ENCODE results near the gene SLC30A1. TPM values are rescaled to one million over a fixed set of nuclear protein-coding genes. Genes with fewer than 3 reads are reported as not detected.

The SLC30A1 gene
- total and polyA plus RNA-seq, 2 of the 13 experiments (the other 11 are each of a cell fraction or from before 2014, with no cell fraction given), result 5.9 to 24.4 TPM

DNA sequence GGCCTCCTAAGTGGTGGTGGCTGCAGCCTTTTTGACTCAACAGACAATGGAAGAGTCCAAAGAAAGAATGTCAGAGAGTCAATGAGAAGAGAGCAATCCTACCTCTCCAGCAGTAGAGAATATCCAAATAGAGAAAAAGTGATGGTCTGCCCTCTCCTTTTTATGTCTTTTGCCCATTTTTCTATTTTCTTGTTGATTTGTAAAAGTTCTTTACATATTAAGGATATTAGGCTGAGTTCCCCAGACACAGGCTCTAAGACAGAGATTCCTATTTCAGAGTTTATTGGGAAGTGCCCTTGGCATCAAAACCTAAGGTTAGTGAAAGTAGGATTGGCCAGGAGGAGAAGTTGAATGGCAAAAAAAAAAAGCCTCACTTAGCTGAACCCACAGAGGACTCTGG is 20.3 kb upstream of the SLC30A1 start (continued):
- no peak for TF ChIP-seq YEATS4 (CRISPR knock-in tag; IDR thresholded peaks at IDR 0.05; ENCODE audit: borderline replicate concordance)
- TF ChIP-seq SALL2 (CRISPR knock-in tag; IDR thresholded peaks at IDR 0.05), result no peak
- no peak for TF ChIP-seq MTA3 (CRISPR knock-in tag; IDR thresholded peaks at IDR 0.05)
- no peak for TF ChIP-seq ZNF782 (CRISPR knock-in tag; IDR thresholded peaks at IDR 0.05; ENCODE audit: borderline replicate concordance)
- TF ChIP-seq ZBTB43 (CRISPR knock-in tag; conservative IDR thresholded peaks at IDR 0.05), result no peak
- TF ChIP-seq HIVEP1 (CRISPR knock-in tag; IDR thresholded peaks at IDR 0.05), result no peak
- TF ChIP-seq BORCS8-MEF2B (CRISPR knock-in tag; IDR thresholded peaks at IDR 0.05), result no peak
- TF ChIP-seq GZF1 (CRISPR knock-in tag; IDR thresholded peaks at IDR 0.05), result no peak

DNA sequence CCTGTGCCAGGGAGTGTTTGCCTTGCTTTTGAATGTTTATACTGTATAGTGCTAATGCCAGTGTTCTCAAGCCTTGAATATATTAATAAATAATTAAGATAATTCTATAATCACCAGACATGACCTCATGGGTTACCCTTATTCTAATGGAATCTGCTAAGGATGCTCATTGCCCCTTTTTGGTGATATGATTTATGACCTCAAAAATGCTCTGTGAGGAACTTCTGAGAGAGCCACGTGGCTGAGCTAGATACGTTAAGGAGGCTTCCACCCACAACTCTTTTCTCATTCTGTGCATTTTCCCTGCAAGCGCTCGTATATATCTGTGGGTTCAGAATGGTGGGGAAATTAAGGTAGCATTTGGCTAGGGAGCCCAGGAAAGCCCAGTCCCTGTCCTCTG is 19.6 kb upstream of the SLC30A1 start:
- Histone ChIP-seq H2AFZ (ENCODE audit: low read length) (no peak overlapping the region), H3K79me2 (ENCODE audit: insufficient read depth, low read length) (peaks cover 2% of the 10 kb centered on the region), H3K36me3 (replicated peaks in 1 of 2; ENCODE audit: control insufficient read depth in 1 of 2, insufficient read depth in 2 of 2, low read length in 2 of 2) (no peaks in the 10 kb centered on the region), H4K20me1 (ENCODE audit: insufficient read depth, low read length) (no peaks in the 10 kb centered on the region), H3K4me2 (ENCODE audit: low read depth, low read length) (no peak overlapping the region), H3K27ac (ENCODE audit: extremely low read length, insufficient read depth, low read length) (no peak overlapping the region), H3K27me3 (ENCODE audit: control insufficient read depth in 1 of 2, insufficient read depth in 2 of 2, low read length in 2 of 2) (no peaks in the 10 kb centered on the region), H3K9me3 (ENCODE audit: low read length) (no peaks in the 10 kb centered on the region), H3K9ac (ENCODE audit: insufficient read depth, low read depth, low read length) (no peak overlapping the region), H3K4me3 (replicated peaks in 1 of 3; ENCODE audit: insufficient read depth in 1 of 3, low read depth in 2 of 3, low read length in 3 of 3) (no peak overlapping the region), H3K4me1 (ENCODE audit: insufficient read depth, low read length) (peaks cover 44% of the 10 kb centered on the region)
- DNase-seq (ENCODE audit: low spot score) (no peak), ATAC-seq (no peak), FAIRE-seq (no peak)
- 84% methylated on average over 4 of the region's 4 CpGs for WGBS (ENCODE audit: low lambda C conversion rate)
- in situ Hi-C loops (cut with HindIII; ENCODE audit: extremely low pct_ligation_motif_present, low pct_unique_long_range_greater_than_20kb), result no loop called here
- TF ChIP-seq ZNF567 (CRISPR knock-in tag; IDR thresholded peaks at IDR 0.05; ENCODE audit: borderline replicate concordance) (no peak), NCOR1 (IDR thresholded peaks at IDR 0.05; ENCODE audit: borderline replicate concordance, low read length) (no peak)
- TF ChIP-seq, protein P1, sequence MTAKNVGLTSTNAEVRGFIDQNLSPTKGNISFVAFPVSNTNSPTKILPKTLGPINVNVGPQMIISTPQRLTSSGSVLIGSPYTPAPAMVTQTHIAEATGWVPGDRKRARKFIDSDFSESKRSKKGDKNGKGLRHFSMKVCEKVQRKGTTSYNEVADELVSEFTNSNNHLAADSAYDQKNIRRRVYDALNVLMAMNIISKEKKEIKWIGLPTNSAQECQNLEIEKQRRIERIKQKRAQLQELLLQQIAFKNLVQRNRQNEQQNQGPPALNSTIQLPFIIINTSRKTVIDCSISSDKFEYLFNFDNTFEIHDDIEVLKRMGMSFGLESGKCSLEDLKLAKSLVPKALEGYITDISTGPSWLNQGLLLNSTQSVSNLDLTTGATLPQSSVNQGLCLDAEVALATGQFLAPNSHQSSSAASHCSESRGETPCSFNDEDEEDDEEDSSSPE (CRISPR knock-in tag; IDR thresholded peaks at IDR 0.05), result no peak
- TF ChIP-seq, protein P2, sequence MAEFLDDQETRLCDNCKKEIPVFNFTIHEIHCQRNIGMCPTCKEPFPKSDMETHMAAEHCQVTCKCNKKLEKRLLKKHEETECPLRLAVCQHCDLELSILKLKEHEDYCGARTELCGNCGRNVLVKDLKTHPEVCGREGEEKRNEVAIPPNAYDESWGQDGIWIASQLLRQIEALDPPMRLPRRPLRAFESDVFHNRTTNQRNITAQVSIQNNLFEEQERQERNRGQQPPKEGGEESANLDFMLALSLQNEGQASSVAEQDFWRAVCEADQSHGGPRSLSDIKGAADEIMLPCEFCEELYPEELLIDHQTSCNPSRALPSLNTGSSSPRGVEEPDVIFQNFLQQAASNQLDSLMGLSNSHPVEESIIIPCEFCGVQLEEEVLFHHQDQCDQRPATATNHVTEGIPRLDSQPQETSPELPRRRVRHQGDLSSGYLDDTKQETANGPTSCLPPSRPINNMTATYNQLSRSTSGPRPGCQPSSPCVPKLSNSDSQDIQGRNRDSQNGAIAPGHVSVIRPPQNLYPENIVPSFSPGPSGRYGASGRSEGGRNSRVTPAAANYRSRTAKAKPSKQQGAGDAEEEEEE (CRISPR knock-in tag; IDR thresholded peaks at IDR 0.05; ENCODE audit: borderline replicate concordance), result no peak
- intact Hi-C loops (cut with micrococcal nuclease; ENCODE audit: unreplicated experiment), result no loop called here
- no TSS peak for BruUV-seq (replicated peaks)
- ChIA-PET POLR2A (no interaction called here), CTCF (ENCODE audit: low intra/inter-chr PET ratio, low total read pairs) (no interaction called here)

Data from HepG2 (cell line).